ENCODE results near the gene PIAS1.
"Not testable (repeated sequence)": the region's sequence is repeated elsewhere in the genome, so short reads cannot be mapped to it uniquely, and the experiment has no call there.

Gene PIAS1

DNA sequence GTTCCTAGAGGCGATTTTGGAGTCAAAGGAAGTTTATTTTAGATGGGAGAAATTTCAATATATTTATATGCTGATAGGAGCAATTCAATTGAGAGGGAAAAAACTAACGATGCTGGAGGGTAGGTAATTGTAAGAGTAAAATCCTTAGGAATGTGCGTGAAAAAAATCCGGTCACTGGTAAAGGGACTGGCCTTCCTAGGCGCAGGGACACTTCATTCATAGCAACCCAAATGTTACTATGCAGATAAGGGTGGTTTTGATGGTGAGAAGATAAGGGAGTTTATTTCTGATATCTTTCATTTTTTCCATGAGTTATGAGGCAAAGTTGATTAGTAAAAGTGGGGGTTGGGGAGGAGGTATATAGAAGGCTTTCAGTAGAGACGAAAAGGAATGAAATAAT lies 1.1 kb upstream of the PIAS1 start:
- no peak overlapping the region for H3K4me3 ChIP-seq (ENCODE audit: low read length)
- H3K27me3 ChIP-seq (ENCODE audit: control insufficient read depth, insufficient read depth, low read length) = no peaks in the 10 kb centered on the region
- no peaks in the 10 kb centered on the region for H3K9me3 ChIP-seq (ENCODE audit: control insufficient read depth, insufficient read depth, low read length)
- no CpG with 5 or more reads among the region's 6 CpGs for WGBS (ENCODE audit: insufficient coverage, insufficient read length)
- no peaks in the 10 kb centered on the region for H3K36me3 ChIP-seq (ENCODE audit: control insufficient read depth, insufficient read depth, low read length)
- no peak for DNase-seq (ENCODE audit: low read depth, low spot score)
- H3K27ac ChIP-seq (ENCODE audit: low read length) = no peak overlapping the region
- H3K4me1 ChIP-seq (ENCODE audit: control insufficient read depth, insufficient read depth, low read length) = no peaks in the 10 kb centered on the region

- Histone ChIP-seq H3K4me3 (ENCODE audit: low read length) (peak overlapping the region; percentile 94), H3K27ac (ENCODE audit: low read length) (no peak overlapping the region), H3K36me3 (ENCODE audit: control insufficient read depth, insufficient read depth, low read length) (no peaks in the 10 kb centered on the region), H3K4me1 (ENCODE audit: control insufficient read depth, insufficient read depth, low read length) (no peaks in the 10 kb centered on the region), H3K9me3 (ENCODE audit: control insufficient read depth, insufficient read depth, low read length) (no peaks in the 10 kb centered on the region), H3K27me3 (ENCODE audit: control insufficient read depth, insufficient read depth, low read length) (no peaks in the 10 kb centered on the region)
- no CpG with 5 or more reads among the region's 33 CpGs for WGBS (ENCODE audit: insufficient coverage, insufficient read length)
- DNase-seq (ENCODE audit: low read depth, low spot score) = no peak
These were observed 611 bp downstream of the PIAS1 start for GRCh38 chr15:68054628-68055223.

DNA sequence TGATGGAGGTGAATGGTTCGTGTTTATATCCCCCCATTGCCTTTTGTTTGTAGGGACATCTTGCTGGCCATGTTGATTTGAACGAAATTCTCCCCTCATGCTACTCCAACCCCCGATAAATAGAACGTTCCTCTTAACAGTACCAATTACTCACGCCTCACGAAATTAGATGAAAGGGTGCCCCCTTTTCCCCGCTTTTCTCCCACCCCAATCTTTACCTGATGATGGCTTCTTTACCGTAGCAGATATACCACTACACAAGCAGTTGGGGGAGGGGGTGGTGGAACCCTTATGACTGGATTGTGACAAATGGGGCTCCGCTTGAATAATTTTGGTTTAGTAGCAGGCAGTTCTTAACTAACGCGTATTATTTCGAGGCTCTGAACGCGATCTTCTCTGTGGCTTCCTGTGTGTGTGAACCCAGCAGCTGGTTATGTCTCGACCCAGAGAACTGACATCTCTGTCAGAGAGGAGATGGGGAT lies 1.1 kb downstream of the PIAS1 start:
- DNase-seq (ENCODE audit: low read depth, low spot score) = no peak
- no peak overlapping the region for H3K27ac ChIP-seq (ENCODE audit: low read length)
- WGBS (ENCODE audit: insufficient coverage, insufficient read length) = no CpG with 5 or more reads among the region's 15 CpGs

DNA sequence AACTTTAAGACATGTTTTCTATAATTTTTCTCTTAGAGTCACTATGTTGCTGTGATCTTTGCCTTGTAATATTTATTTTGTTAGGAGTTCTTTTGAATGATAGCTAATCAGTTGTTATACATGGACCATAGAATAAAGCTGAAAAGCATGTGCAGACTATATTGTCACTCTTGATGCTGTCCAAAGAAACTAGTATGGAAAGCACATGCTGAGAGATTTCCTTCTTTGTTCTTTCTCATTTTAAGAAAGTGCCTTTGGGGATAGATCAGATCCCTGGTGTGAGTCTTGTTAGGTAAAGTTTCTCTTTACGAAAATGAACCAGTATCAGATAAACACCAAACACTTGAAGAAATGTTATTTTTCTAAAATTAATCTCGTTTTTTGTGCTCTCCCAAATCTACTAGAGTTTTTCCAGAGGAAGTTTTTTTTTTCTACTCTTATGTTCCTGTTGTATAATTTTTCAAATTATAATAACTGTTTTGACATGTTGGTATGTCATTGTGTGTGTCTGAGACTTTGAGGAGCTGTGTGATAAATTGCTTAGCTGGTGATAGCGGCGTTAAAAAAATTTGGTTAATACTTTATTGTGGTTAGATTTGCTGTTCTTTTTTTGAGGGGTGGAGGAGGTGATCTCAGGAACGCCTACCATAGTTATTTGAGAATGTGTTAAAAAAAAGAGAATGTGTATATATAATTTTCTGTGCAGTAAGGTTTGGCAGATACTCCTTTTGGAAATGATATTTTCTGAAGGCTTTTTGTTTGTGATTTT lies 2.2 kb downstream of the PIAS1 start:
- no peak for DNase-seq (ENCODE audit: low read depth, low spot score)
- Histone ChIP-seq H3K9me3 (ENCODE audit: control insufficient read depth, insufficient read depth, low read length) (no peaks in the 10 kb centered on the region), H3K4me3 (ENCODE audit: low read length) (no peak overlapping the region), H3K27me3 (ENCODE audit: control insufficient read depth, insufficient read depth, low read length) (no peaks in the 10 kb centered on the region), H3K36me3 (ENCODE audit: control insufficient read depth, insufficient read depth, low read length) (no peaks in the 10 kb centered on the region), H3K4me1 (ENCODE audit: control insufficient read depth, insufficient read depth, low read length) (no peaks in the 10 kb centered on the region), H3K27ac (ENCODE audit: low read length) (no peak overlapping the region)
- 100% methylated on average over 2 of the region's 5 CpGs for WGBS (ENCODE audit: insufficient coverage, insufficient read length)

More for the DNA sequence above, 1.1 kb downstream of the PIAS1 start:
- no peaks in the 10 kb centered on the region for H3K27me3 ChIP-seq (ENCODE audit: control insufficient read depth, insufficient read depth, low read length)
- no peaks in the 10 kb centered on the region for H3K36me3 ChIP-seq (ENCODE audit: control insufficient read depth, insufficient read depth, low read length)
- no peaks in the 10 kb centered on the region for H3K9me3 ChIP-seq (ENCODE audit: control insufficient read depth, insufficient read depth, low read length)
- H3K4me3 ChIP-seq (ENCODE audit: low read length) = peak overlapping the region; percentile 94; the same call in 1 of the 2 replicates
- no peaks in the 10 kb centered on the region for H3K4me1 ChIP-seq (ENCODE audit: control insufficient read depth, insufficient read depth, low read length)

DNA sequence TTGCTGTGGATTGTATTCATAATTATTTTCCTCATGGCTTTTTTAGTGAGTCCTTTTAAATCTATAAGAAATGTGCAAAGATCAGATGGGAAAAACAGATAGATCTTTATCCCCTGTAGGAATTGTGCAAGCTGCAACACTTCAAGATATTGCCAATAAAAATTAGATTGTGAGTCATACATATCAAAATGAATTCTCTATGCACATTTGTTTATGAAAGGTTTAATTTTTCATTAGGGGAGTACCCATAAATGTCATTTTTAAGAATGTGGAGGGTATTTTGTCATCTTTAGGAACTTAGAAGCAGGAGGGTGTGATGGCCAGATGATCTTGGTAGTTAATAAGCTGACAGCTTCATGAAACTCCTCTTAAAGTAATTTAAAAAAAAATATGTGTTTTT lies 2.9 kb downstream of the PIAS1 start:
- DNase-seq (ENCODE audit: low read depth, low spot score) = no peak
- H3K4me3 ChIP-seq (ENCODE audit: low read length) = no peak overlapping the region

GRCh38 chr15:68057758-68058157 lies 3.6 kb downstream of the PIAS1 start:
- Histone ChIP-seq H3K4me1 (ENCODE audit: control insufficient read depth, insufficient read depth, low read length) (no peaks in the 10 kb centered on the region), H3K27ac (ENCODE audit: low read length) (no peak overlapping the region), H3K27me3 (ENCODE audit: control insufficient read depth, insufficient read depth, low read length) (no peaks in the 10 kb centered on the region), H3K9me3 (ENCODE audit: control insufficient read depth, insufficient read depth, low read length) (no peaks in the 10 kb centered on the region), H3K4me3 (ENCODE audit: low read length) (no peak overlapping the region), H3K36me3 (ENCODE audit: control insufficient read depth, insufficient read depth, low read length) (no peaks in the 10 kb centered on the region)
- no peak for DNase-seq (ENCODE audit: low read depth, low spot score)
- WGBS (ENCODE audit: insufficient coverage, insufficient read length) = no CpG with 5 or more reads among the region's 6 CpGs

More for the DNA sequence above, 2.9 kb downstream of the PIAS1 start:
- H3K4me1 ChIP-seq (ENCODE audit: control insufficient read depth, insufficient read depth, low read length) = no peaks in the 10 kb centered on the region
- H3K27ac ChIP-seq (ENCODE audit: low read length) = no peak overlapping the region
- H3K27me3 ChIP-seq (ENCODE audit: control insufficient read depth, insufficient read depth, low read length) = no peaks in the 10 kb centered on the region
- H3K9me3 ChIP-seq (ENCODE audit: control insufficient read depth, insufficient read depth, low read length) = no peaks in the 10 kb centered on the region
- no peaks in the 10 kb centered on the region for H3K36me3 ChIP-seq (ENCODE audit: control insufficient read depth, insufficient read depth, low read length)

DNA sequence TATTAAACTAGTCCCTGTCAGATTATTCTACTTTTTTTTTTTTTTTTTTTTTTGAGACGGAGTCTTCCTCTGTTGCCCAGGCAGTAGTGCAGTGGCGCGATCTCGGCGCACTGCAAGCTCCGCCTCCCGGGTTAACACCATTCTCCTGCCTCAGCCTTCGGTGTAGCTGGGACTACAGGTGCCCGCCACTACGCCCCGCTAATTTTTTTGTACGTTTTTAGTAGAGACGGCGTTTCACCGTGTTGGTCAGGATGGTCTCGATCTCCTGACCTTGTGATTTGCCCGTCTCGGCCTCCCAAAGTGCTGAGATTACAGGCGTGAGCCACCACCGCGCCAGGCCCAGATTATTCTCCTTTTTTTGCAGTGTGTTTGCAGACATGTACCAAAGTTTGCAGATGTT lies 4.9 kb downstream of the PIAS1 start:
- H3K36me3 ChIP-seq (ENCODE audit: control insufficient read depth, insufficient read depth, low read length); H3K4me3 ChIP-seq (ENCODE audit: low read length); H3K4me1 ChIP-seq (ENCODE audit: control insufficient read depth, insufficient read depth, low read length); H3K27ac ChIP-seq (ENCODE audit: low read length); DNase-seq (ENCODE audit: low read depth, low spot score); H3K27me3 ChIP-seq (ENCODE audit: control insufficient read depth, insufficient read depth, low read length); H3K9me3 ChIP-seq (ENCODE audit: control insufficient read depth, insufficient read depth, low read length): not testable (repeated sequence)
- WGBS (ENCODE audit: insufficient coverage, insufficient read length) = no CpG with 5 or more reads among the region's 21 CpGs

DNA sequence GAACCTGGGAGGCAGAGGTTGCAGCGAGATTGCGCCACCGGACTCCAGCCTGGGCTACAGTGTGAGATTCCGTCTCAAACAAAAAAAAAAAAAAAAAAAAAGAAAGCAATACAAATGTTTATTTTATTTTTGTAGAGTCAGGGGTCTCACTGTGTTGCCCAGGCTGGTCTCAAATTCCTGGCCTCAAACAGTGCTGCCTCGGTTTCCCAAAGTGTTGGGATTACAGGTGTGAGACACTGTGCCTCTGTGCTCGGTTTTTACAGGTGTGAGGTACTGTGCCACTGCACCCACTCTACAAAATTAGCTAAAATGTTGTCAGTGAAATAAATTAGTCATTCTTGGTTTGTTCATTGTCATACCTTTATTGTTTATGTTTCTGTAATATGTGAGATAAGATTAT lies 5.5 kb downstream of the PIAS1 start:
- DNase-seq (ENCODE audit: low read depth, low spot score) = no peak
- Histone ChIP-seq H3K4me3 (ENCODE audit: low read length) (no peak overlapping the region), H3K9me3 (ENCODE audit: control insufficient read depth, insufficient read depth, low read length) (no peaks in the 10 kb centered on the region), H3K36me3 (ENCODE audit: control insufficient read depth, insufficient read depth, low read length) (no peaks in the 10 kb centered on the region), H3K27ac (ENCODE audit: low read length) (no peak overlapping the region), H3K4me1 (ENCODE audit: control insufficient read depth, insufficient read depth, low read length) (no peaks in the 10 kb centered on the region), H3K27me3 (ENCODE audit: control insufficient read depth, insufficient read depth, low read length) (no peaks in the 10 kb centered on the region)
- WGBS (ENCODE audit: insufficient coverage, insufficient read length) = no CpG with 5 or more reads among the region's 6 CpGs

DNA sequence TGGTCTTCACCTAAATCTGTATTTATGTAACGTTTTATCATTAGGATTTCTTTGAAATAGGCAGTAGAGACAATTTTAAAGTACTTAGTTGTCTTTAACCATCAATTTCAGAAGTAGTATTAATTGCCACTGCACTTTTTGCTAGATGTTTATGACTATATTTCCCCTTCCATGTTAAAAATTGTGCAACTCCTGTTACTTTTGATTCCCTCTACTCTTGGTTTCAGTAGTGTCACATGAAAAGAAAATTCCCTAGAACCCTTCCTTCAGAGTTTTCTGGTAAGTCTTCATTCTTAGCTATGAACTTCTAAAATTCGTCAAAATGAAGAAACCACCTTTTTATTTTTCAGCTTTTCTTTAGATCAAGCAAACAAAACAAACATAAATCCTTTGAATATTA lies 7.1 kb downstream of the PIAS1 start:
- Histone ChIP-seq H3K9me3 (ENCODE audit: control insufficient read depth, insufficient read depth, low read length) (no peaks in the 10 kb centered on the region), H3K4me3 (ENCODE audit: low read length) (no peak overlapping the region), H3K27ac (ENCODE audit: low read length) (no peak overlapping the region), H3K27me3 (ENCODE audit: control insufficient read depth, insufficient read depth, low read length) (no peaks in the 10 kb centered on the region), H3K36me3 (ENCODE audit: control insufficient read depth, insufficient read depth, low read length) (no peaks in the 10 kb centered on the region), H3K4me1 (ENCODE audit: control insufficient read depth, insufficient read depth, low read length) (no peaks in the 10 kb centered on the region)
- DNase-seq (ENCODE audit: low read depth, low spot score) = no peak
- no CpG with 5 or more reads among the region's 2 CpGs for WGBS (ENCODE audit: insufficient coverage, insufficient read length)

DNA sequence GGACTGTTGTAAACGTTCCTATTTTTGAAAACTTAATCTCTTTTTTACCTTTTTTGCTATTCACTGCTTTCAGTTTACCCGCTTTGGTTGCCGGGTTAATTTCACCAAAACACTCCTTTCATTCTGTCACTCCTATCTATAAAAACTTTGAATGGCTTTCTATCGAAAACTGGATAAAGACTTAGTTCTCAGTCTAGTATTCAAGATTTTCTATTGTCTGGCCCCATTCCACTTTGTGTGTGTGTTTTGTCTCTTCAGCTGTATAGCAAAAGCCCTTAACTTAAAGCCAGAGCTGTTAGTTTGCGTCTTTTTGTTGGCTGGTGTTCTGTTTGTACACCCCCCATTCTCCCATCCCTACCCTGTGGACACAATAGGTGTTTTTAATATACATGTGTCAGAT lies 7.5 kb downstream of the PIAS1 start:
- DNase-seq (ENCODE audit: low read depth, low spot score) = no peak
- Histone ChIP-seq H3K4me1 (ENCODE audit: control insufficient read depth, insufficient read depth, low read length) (no peaks in the 10 kb centered on the region), H3K27ac (ENCODE audit: low read length) (no peak overlapping the region), H3K9me3 (ENCODE audit: control insufficient read depth, insufficient read depth, low read length) (no peaks in the 10 kb centered on the region), H3K36me3 (ENCODE audit: control insufficient read depth, insufficient read depth, low read length) (no peaks in the 10 kb centered on the region), H3K27me3 (ENCODE audit: control insufficient read depth, insufficient read depth, low read length) (no peaks in the 10 kb centered on the region), H3K4me3 (ENCODE audit: low read length) (no peak overlapping the region)
- WGBS (ENCODE audit: insufficient coverage, insufficient read length) = no CpG with 5 or more reads among the region's 5 CpGs

DNA sequence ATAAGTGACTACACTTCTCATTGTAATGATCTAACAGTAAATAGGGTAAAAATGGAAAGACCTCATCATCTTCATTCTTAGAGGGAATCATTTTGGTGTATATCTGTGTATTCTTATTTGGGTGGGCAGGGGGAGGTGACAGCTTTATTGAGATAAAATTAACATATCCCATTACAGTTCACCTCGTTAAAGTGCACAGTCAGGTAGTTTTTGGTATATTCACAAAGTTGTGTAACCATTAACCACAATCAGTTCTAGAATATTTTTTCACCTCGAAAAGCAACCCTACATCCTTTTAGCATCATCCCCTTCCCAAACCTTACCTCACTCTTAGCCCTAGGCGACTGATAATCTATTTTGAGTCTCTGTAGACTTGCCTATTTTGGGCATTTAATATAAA lies 8.1 kb downstream of the PIAS1 start:
- H3K4me1 ChIP-seq (ENCODE audit: control insufficient read depth, insufficient read depth, low read length) = no peaks in the 10 kb centered on the region
- H3K9me3 ChIP-seq (ENCODE audit: control insufficient read depth, insufficient read depth, low read length) = no peaks in the 10 kb centered on the region
- H3K27me3 ChIP-seq (ENCODE audit: control insufficient read depth, insufficient read depth, low read length) = no peaks in the 10 kb centered on the region
- no peak for DNase-seq (ENCODE audit: low read depth, low spot score)
- no peak overlapping the region for H3K4me3 ChIP-seq (ENCODE audit: low read length)
- H3K27ac ChIP-seq (ENCODE audit: low read length) = no peak overlapping the region
- no CpG with 5 or more reads among the region's 3 CpGs for WGBS (ENCODE audit: insufficient coverage, insufficient read length)
- no peaks in the 10 kb centered on the region for H3K36me3 ChIP-seq (ENCODE audit: control insufficient read depth, insufficient read depth, low read length)
